Subcutaneous adipose tissue (tissue), 4 donors: Measurements from ENCODE around the gene POU4F3. TPM values are rescaled to one million over a fixed set of nuclear protein-coding genes. Genes with fewer than 3 reads are reported as not detected.

Experiments
- CTCF ChIP-seq: fragments of 450-650 bp; IDR thresholded peaks from one replicate; pipeline ENCODE4 v1.5.1; 2016; ENCODE audit warnings: low read depth, mild to moderate bottlenecking, control low read depth, antibody characterized with exemption, moderate library complexity
- total RNA-seq, 4 donors: library from RNA; depleted of rRNA; stranded (reverse); fragments of >200 nt; gene quantifications; one replicate each; pipeline ENCODE4 v1.1.0, GENCODE V29; 2016

Gene POU4F3, protein sequence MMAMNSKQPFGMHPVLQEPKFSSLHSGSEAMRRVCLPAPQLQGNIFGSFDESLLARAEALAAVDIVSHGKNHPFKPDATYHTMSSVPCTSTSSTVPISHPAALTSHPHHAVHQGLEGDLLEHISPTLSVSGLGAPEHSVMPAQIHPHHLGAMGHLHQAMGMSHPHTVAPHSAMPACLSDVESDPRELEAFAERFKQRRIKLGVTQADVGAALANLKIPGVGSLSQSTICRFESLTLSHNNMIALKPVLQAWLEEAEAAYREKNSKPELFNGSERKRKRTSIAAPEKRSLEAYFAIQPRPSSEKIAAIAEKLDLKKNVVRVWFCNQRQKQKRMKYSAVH
- under 1 TPM in 1 of 4 donors, not detected in 3; 0.44 TPM for total RNA-seq

DNA sequence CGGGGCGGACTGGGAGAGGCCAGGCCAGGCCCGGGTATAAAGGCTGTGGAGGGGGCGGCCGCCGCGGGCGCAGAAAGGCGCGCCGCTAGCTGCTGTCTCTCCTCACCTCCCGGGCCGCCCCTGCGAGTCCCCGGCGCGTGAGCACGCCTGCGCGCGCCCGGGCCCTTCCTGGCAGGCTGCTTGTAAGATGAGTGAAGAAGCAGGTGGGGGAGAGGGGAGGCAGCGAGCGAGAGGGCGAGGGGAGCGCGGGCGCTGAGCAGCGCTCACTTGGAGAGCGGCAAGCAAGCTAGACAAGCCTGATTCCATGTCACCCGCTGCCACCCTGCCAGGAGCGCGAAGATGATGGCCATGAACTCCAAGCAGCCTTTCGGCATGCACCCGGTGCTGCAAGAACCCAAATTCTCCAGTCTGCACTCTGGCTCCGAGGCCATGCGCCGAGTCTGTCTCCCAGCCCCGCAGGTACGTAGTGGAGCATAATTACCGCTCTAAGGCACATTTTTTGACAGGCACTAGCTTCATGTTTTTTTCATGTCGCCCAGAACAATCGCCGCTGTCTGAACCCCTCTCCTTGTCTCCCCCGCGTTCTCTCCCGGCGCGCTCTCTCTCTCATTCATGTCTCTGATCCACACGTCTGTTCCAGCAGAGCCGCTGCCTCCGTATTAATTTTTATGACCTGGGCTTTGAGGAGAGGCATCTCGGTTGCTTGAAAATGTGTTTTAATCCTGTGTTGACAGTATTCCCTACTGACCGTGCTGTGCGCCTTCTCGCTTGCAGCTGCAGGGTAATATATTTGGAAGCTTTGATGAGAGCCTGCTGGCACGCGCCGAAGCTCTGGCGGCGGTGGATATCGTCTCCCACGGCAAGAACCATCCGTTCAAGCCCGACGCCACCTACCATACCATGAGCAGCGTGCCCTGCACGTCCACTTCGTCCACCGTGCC lies at the start of gene POU4F3:
TSS of gene POU4F3 (plus strand) at position 66 of the 941 bp plus-strand sequence. CDS start at position 340, 274 bp downstream.
- TF ChIP-seq CTCF: no peak

DNA sequence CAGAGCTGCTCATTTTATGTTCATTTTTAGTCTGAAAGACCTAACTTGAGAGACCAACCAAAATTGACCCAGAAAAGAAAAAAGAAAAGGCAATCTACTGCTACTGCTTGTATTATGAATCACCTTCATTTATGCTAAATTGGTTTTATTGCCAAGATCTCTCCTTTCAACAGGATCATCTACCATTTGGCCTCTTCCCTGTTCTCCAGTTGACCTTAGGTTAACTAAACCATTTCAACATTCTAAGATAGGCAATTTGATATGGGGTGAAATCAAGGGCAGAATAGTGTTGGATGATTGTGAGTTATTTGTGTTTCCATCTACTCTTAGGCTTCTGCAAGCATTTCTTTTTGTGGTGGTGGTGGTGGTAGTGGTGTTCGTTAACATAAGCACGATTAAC lies 48.3 kb upstream of the POU4F3 start:
- no peak for TF ChIP-seq CTCF

DNA sequence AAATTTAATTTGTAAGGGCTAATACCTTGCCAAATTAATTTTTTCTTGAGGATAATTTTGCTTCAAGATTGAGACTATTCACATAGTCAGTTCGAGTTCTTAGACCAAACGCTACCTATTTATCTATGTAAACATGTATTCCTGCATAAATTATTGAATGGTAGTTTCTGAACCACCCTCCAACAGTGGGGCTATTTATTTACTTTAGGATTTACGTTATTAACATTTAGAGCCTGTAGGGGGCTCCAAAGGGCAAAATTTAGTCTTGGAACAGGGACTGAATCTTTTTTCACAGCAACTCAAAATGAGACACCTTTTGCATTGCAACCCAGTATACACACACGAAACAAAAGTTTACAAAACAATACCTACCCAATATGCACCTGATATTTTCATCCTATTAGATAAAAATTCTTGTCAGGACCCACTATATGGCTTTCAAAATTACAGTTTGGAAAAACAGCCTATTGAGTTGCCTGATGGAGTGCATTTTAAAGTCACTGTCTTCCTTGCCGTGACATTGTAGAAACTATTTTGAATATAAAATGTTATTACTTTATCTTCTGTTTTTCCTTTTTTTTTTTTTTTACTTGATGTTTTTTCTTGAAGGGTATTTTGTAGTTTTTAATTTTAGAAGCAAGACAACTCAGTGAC lies 47.1 kb upstream of the POU4F3 start:
- TF ChIP-seq CTCF: no peak

- TF ChIP-seq CTCF: no peak
Measured at GRCh38 chr5:146296245-146296644, 42.4 kb upstream of the POU4F3 start.

GRCh38 chr5:146301626-146302025 lies 37.0 kb upstream of the POU4F3 start:
- no peak for TF ChIP-seq CTCF

DNA sequence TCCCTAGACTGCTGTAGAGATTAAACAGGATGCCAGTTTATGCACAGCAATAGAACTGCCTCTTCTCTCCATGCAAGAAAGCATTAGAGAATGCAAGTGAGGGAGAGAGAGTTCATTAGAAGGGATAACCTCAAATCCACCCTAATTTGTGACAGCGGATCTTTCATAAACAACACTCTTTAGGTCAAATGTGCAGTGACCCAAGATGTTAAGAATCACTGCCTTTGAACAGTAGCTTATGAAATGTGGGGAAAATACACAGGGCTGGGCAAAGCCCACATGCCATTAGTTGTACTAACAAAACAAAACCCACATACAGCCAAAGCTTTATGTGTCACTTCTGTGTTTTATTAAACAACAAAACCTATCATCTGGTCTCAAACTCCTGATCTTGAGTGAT lies 36.2 kb upstream of the POU4F3 start:
- no peak for TF ChIP-seq CTCF
